HG03060 (cell line): ENCODE data around the gene PRKCA.

Experiments used
- ATAC-seq: cut with Tn5 transposase; IDR thresholded peaks from one replicate; pipeline ENCODE4 v1.9.1; 2021; ENCODE audit warnings: low read depth, moderate number of reproducible peaks; ENCODE audit not compliant: unreplicated experiment

PRKCA gene

GRCh38 chr17:66775271-66775670 lies 472.9 kb downstream of the PRKCA start:
- ATAC-seq: no peak

GRCh38 chr17:66775881-66776400 lies 473.5 kb downstream of the PRKCA start:
- ATAC-seq: no peak

GRCh38 chr17:66776999-66777688 lies 474.7 kb downstream of the PRKCA start:
- ATAC-seq: no peak

- ATAC-seq: no peak
Measured at GRCh38 chr17:66777689-66778225, 475.3 kb downstream of the PRKCA start.

- no peak for ATAC-seq
Measured at GRCh38 chr17:66778531-66779236, 476.3 kb downstream of the PRKCA start.

- ATAC-seq: no peak
Measured at GRCh38 chr17:66779237-66779606, 476.8 kb downstream of the PRKCA start.

- no peak for ATAC-seq
Measured at GRCh38 chr17:66781135-66781534, 478.7 kb downstream of the PRKCA start.

- ATAC-seq: no peak
Measured at GRCh38 chr17:66782851-66783250, 480.4 kb downstream of the PRKCA start.

- ATAC-seq: no peak
Measured at GRCh38 chr17:66783656-66784381, 481.4 kb downstream of the PRKCA start.

- ATAC-seq: no peak
Measured at GRCh38 chr17:66784621-66785364, 482.4 kb downstream of the PRKCA start.

- ATAC-seq: no peak
Measured at GRCh38 chr17:66786107-66786506, 483.7 kb downstream of the PRKCA start.

GRCh38 chr17:66787914-66788313 lies 485.5 kb downstream of the PRKCA start:
- no peak for ATAC-seq

- no peak for ATAC-seq
Measured at GRCh38 chr17:66789093-66789492, 486.7 kb downstream of the PRKCA start.

- no peak for ATAC-seq
Measured at GRCh38 chr17:66789961-66790437, 487.6 kb downstream of the PRKCA start.

- ATAC-seq: no peak
Measured at GRCh38 chr17:66790501-66791061, 488.2 kb downstream of the PRKCA start.

GRCh38 chr17:66791347-66791746 lies 488.9 kb downstream of the PRKCA start:
- ATAC-seq: no peak

GRCh38 chr17:66793814-66794213 lies 491.4 kb downstream of the PRKCA start:
- ATAC-seq: no peak

- no peak for ATAC-seq
Measured at GRCh38 chr17:66795486-66795885, 493.1 kb downstream of the PRKCA start.

- ATAC-seq: no peak
Measured at GRCh38 chr17:66799849-66800537, 497.6 kb downstream of the PRKCA start.
